GM23248 (cell line): ENCODE data around the gene GNB5.

Experiments
- EZH2 ChIP-seq: fragments of 200-600 bp; sonication (generic); IDR thresholded peaks from 2 replicates; pipeline ENCODE4 v1.6.1; 2018; ENCODE audit warnings: antibody characterized with exemption, mild to moderate bottlenecking; ENCODE audit not compliant: insufficient read depth, poor library complexity, severe bottlenecking
- EZH2phosphoT487 ChIP-seq: fragments of 200-600 bp; sonication (generic); IDR thresholded peaks from 2 replicates; pipeline ENCODE4 v1.6.1; 2018; ENCODE audit warnings: antibody characterized with exemption, moderate library complexity, mild to moderate bottlenecking, low read depth; ENCODE audit not compliant: insufficient read depth

DNA sequence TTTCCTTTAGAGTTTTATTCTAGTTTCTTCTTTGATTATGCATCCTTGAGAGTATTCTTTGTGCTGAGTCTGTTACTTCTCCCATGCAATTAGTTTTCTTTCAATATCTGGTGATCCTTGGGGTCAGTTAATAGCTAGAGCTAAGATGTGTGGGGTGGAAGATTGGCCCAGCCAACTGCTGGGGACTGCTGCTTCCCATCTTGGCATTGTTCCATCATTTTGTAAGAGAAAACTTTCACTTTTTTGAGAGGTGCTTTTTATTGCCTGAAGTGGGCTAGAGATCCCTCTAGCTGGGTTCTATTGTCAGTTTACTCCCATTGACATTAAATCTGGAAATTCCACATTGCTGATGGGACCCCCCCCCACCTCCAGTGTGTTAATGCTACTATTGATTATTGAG is 94.0 kb downstream of the GNB5 start:
- TF ChIP-seq EZH2: no peak
- no peak for TF ChIP-seq EZH2phosphoT487
